Body of pancreas (tissue), 4 donors: ENCODE results near the gene APBA2.

Experiments used
- POLR2A ChIP-seq, 3 donors: fragments of 450-650 bp; IDR thresholded peaks; one replicate each; pipeline ENCODE4 v1.6.1; 2016; ENCODE audit warnings: antibody characterized with exemption in 3 of 3, mild to moderate bottlenecking in 2 of 3
- TF ChIP-seq, protein P1 (sequence below), 7 experiments: fragments of 450-650 bp in 4 of 7; fragments of 200-600 bp in 3 of 7; sonication (generic) in 3 of 7; IDR thresholded peaks; one replicate each; pipeline ENCODE4 v1.5.1; 2016 to 2019; ENCODE audit warnings: antibody characterized with exemption in 7 of 7

- TF ChIP-seq, protein P1, sequence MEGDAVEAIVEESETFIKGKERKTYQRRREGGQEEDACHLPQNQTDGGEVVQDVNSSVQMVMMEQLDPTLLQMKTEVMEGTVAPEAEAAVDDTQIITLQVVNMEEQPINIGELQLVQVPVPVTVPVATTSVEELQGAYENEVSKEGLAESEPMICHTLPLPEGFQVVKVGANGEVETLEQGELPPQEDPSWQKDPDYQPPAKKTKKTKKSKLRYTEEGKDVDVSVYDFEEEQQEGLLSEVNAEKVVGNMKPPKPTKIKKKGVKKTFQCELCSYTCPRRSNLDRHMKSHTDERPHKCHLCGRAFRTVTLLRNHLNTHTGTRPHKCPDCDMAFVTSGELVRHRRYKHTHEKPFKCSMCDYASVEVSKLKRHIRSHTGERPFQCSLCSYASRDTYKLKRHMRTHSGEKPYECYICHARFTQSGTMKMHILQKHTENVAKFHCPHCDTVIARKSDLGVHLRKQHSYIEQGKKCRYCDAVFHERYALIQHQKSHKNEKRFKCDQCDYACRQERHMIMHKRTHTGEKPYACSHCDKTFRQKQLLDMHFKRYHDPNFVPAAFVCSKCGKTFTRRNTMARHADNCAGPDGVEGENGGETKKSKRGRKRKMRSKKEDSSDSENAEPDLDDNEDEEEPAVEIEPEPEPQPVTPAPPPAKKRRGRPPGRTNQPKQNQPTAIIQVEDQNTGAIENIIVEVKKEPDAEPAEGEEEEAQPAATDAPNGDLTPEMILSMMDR (IDR thresholded peaks at IDR 0.05): no peak
- TF ChIP-seq POLR2A (IDR thresholded peaks at IDR 0.05): no peak
These were observed 46.1 kb downstream of the APBA2 start for GRCh38 chr15:28931828-28932227.
